HL-60 (cell line): ENCODE data around the gene BZW2.

Experiments used
- DNase-seq, 2 experiments: peaks; one replicate each; pipeline ENCODE4 v3.0.0-alpha.2; 2010 to 2020; ENCODE audit warnings: low read depth in 1 of 2, low spot score in 1 of 2
- H3K27ac ChIP-seq: fragments of 250-450 bp; sonication (Bioruptor Pico); replicated peaks from 2 replicates; pipeline ENCODE4 v1.5.1; 2020; ENCODE audit warnings: mild to moderate bottlenecking, moderate library complexity
- H3K27me3 ChIP-seq: fragments of 250-450 bp; sonication (Bioruptor Pico); 2 replicates; pipeline ENCODE4 v1.5.1; 2021; ENCODE audit warnings: mild to moderate bottlenecking, moderate library complexity; ENCODE audit not compliant: insufficient read depth, poor library complexity, severe bottlenecking
- H3K4me3 ChIP-seq: replicated peaks from 2 replicates; pipeline ENCODE4 v1.5.1; 2011; ENCODE audit warnings: mild to moderate bottlenecking, control low read depth, low read length; ENCODE audit not compliant: insufficient read depth
- GABPA ChIP-seq: IDR thresholded peaks from 2 replicates; pipeline ENCODE4 v1.6.1; 2012; ENCODE audit warnings: low read depth
- POLR2AphosphoS5 ChIP-seq: IDR thresholded peaks from 2 replicates; pipeline ENCODE4 v1.6.1; 2012; ENCODE audit warnings: low read depth
- SPI1 ChIP-seq: IDR thresholded peaks from 2 replicates; pipeline ENCODE4 v1.6.1; 2012; ENCODE audit warnings: low read depth, mild to moderate bottlenecking, borderline replicate concordance
- TF ChIP-seq, protein P1 (sequence below): IDR thresholded peaks from one replicate; pipeline ENCODE4 v1.5.1; 2011; ENCODE audit warnings: low read length, control low read depth, inconsistent platforms; ENCODE audit not compliant: insufficient read depth
- TF ChIP-seq, protein P2 (sequence below): IDR thresholded peaks from 2 replicates; pipeline ENCODE4 v1.6.1; 2012; ENCODE audit warnings: low read depth; ENCODE audit not compliant: insufficient replicate concordance

BZW2 gene

DNA sequence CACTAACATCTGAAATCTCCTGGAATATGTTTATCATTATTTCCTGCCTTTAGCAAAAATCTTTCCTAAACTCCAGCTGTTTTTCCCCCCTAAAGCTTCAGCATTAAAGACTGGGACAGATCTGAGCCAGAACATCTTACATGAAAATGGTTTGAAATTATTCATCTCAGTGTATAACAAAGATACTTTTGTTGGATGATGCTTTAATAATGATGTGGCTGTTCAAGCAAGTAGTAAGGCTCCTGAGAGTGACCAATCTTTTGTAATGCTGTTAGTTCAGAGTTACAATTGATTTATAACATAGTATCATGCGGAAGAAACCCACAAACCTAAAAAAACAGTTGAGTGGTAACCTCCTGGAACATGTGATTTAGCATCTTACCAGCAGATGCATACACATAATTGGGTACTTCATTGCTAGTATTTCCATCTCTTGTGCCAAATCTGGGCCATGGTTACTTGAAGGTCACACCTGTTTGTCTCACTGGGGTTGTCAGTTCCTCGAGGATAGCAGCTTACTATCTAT is 1.5 kb downstream of the BZW2 start:
- Histone ChIP-seq H3K4me3 (peak overlapping the region; percentile 74), H3K27me3 (no peaks in the 10 kb centered on the region), H3K27ac (no peak overlapping the region; the same call in 1 of the 2 replicates)
- no peak for TF ChIP-seq POLR2AphosphoS5
- TF ChIP-seq, protein P1, sequence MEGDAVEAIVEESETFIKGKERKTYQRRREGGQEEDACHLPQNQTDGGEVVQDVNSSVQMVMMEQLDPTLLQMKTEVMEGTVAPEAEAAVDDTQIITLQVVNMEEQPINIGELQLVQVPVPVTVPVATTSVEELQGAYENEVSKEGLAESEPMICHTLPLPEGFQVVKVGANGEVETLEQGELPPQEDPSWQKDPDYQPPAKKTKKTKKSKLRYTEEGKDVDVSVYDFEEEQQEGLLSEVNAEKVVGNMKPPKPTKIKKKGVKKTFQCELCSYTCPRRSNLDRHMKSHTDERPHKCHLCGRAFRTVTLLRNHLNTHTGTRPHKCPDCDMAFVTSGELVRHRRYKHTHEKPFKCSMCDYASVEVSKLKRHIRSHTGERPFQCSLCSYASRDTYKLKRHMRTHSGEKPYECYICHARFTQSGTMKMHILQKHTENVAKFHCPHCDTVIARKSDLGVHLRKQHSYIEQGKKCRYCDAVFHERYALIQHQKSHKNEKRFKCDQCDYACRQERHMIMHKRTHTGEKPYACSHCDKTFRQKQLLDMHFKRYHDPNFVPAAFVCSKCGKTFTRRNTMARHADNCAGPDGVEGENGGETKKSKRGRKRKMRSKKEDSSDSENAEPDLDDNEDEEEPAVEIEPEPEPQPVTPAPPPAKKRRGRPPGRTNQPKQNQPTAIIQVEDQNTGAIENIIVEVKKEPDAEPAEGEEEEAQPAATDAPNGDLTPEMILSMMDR: no peak
- no peak for TF ChIP-seq GABPA
- TF ChIP-seq SPI1: no peak
- TF ChIP-seq, protein P2, sequence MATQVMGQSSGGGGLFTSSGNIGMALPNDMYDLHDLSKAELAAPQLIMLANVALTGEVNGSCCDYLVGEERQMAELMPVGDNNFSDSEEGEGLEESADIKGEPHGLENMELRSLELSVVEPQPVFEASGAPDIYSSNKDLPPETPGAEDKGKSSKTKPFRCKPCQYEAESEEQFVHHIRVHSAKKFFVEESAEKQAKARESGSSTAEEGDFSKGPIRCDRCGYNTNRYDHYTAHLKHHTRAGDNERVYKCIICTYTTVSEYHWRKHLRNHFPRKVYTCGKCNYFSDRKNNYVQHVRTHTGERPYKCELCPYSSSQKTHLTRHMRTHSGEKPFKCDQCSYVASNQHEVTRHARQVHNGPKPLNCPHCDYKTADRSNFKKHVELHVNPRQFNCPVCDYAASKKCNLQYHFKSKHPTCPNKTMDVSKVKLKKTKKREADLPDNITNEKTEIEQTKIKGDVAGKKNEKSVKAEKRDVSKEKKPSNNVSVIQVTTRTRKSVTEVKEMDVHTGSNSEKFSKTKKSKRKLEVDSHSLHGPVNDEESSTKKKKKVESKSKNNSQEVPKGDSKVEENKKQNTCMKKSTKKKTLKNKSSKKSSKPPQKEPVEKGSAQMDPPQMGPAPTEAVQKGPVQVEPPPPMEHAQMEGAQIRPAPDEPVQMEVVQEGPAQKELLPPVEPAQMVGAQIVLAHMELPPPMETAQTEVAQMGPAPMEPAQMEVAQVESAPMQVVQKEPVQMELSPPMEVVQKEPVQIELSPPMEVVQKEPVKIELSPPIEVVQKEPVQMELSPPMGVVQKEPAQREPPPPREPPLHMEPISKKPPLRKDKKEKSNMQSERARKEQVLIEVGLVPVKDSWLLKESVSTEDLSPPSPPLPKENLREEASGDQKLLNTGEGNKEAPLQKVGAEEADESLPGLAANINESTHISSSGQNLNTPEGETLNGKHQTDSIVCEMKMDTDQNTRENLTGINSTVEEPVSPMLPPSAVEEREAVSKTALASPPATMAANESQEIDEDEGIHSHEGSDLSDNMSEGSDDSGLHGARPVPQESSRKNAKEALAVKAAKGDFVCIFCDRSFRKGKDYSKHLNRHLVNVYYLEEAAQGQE: no peak
- no peak for DNase-seq

DNA sequence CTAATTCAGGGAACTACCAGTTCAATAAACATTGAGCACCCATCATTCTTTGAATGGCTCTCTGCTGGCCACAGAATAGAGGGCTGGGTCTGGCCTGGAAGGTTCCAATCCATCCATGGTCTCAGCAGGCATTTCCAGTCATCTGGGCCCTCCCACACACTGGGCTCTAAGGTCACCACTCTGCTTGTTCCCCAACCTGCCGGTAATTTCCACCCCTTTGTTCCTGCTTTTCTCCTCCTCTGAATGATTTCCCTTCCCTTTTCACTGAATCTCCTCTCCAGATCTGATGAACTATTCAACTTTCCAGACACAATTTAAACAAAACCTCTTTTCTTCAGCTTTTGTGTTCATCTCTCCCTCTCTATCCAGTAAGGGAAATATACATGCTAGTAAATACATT is 2.6 kb downstream of the BZW2 start:
- TF ChIP-seq SPI1 (no peak), POLR2AphosphoS5 (no peak), GABPA (no peak)
- TF ChIP-seq, protein P1: no peak
- TF ChIP-seq, protein P2: no peak
- Histone ChIP-seq H3K27me3 (no peaks in the 10 kb centered on the region), H3K4me3 (0 out of 2 replicates have a peak overlapping the region, but pooled peaks have one; percentile 4), H3K27ac (no peak overlapping the region)
- DNase-seq: peak in 1 of 2 experiments; percentile 12

DNA sequence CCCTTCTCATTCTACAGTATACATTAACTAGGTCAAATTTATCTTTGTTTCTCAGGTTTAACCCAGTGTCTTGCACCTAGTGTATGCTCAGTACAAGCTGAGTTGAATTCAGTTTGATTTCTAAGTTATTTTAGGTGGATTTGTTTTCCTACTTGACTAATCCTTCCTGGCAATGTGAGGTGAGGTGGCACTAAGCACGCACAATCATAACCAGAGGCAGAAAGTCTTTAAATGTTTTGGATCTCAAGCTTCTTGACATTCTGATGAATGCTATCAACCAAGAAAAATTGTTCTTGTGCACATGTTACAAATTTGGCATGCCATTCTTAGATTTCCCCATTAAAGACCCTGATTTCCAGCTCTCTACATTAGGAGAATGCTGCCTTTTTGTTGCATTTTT is 3.2 kb downstream of the BZW2 start:
- Histone ChIP-seq H3K4me3 (no peak overlapping the region), H3K27ac (no peak overlapping the region), H3K27me3 (no peaks in the 10 kb centered on the region)
- DNase-seq: no peak
- TF ChIP-seq, protein P1: no peak
- no peak for TF ChIP-seq POLR2AphosphoS5
- TF ChIP-seq GABPA: no peak
- TF ChIP-seq SPI1: no peak
- TF ChIP-seq, protein P2: no peak
